ENCODE measurements around the gene SPACA7. TPM values are rescaled to one million over a fixed set of nuclear protein-coding genes. Genes with fewer than 3 reads are reported as not detected.

The SPACA7 gene
- total RNA-seq, 2 donors from 2014 or later, result not detected

GRCh38 chr13:112453874-112454647, 77.9 kb downstream of the SPACA7 start:
- WGBS, 2 donors, result 83 to 87% methylated on average over 16 to 30 of the region's 30 CpGs
- no peaks in the 10 kb centered on the region for H3K36me3 ChIP-seq (replicated peaks in 1 of 2; ENCODE audit: insufficient read depth in 1 of 2, low read depth in 2 of 2)
- no peak overlapping the region for H3K27ac ChIP-seq
- peaks cover 14% of the 10 kb centered on the region for H3K4me1 ChIP-seq
- no peaks in the 10 kb centered on the region for H3K9me3 ChIP-seq
- no peaks in the 10 kb centered on the region for H3K27me3 ChIP-seq
- DNase-seq (no peak), ATAC-seq (no peak)
- no peak overlapping the region for H3K4me3 ChIP-seq
- intact Hi-C loops (cut with DNase I), result no loop called here
- no peak for TF ChIP-seq POLR2A (IDR thresholded peaks at IDR 0.05)
- TF ChIP-seq CTCF (IDR thresholded peaks at IDR 0.05), result no peak

GRCh38 chr13:112454648-112455334, 78.6 kb downstream of the SPACA7 start:
- no peak for TF ChIP-seq POLR2A (IDR thresholded peaks at IDR 0.05)
- no peak for TF ChIP-seq CTCF (IDR thresholded peaks at IDR 0.05)
- ATAC-seq (no peak), DNase-seq (no peak)
- no peak overlapping the region for H3K4me3 ChIP-seq
- intact Hi-C loops (cut with DNase I), result no loop called here
- H3K27ac ChIP-seq, result no peak overlapping the region
- WGBS, 2 donors, result 74 to 75% methylated on average over 16 of the region's 16 CpGs
- no peaks in the 10 kb centered on the region for H3K36me3 ChIP-seq (replicated peaks in 1 of 2; ENCODE audit: insufficient read depth in 1 of 2, low read depth in 2 of 2)
- no peaks in the 10 kb centered on the region for H3K27me3 ChIP-seq
- peaks cover 14% of the 10 kb centered on the region for H3K4me1 ChIP-seq
- no peaks in the 10 kb centered on the region for H3K9me3 ChIP-seq

GRCh38 chr13:112455476-112456059, 79.4 kb downstream of the SPACA7 start:
- WGBS, 2 donors, result 66 to 82% methylated on average over 12 to 17 of the region's 17 CpGs
- no peaks in the 10 kb centered on the region for H3K27me3 ChIP-seq
- H3K4me1 ChIP-seq, result peaks cover 12% of the 10 kb centered on the region
- no peaks in the 10 kb centered on the region for H3K9me3 ChIP-seq
- no peak overlapping the region for H3K27ac ChIP-seq
- no peak overlapping the region for H3K4me3 ChIP-seq
- H3K36me3 ChIP-seq (replicated peaks in 1 of 2; ENCODE audit: insufficient read depth in 1 of 2, low read depth in 2 of 2), result no peaks in the 10 kb centered on the region
- ATAC-seq (no peak), DNase-seq (no peak)
- intact Hi-C loops (cut with DNase I), result no loop called here
- TF ChIP-seq POLR2A (IDR thresholded peaks at IDR 0.05) (no peak), CTCF (IDR thresholded peaks at IDR 0.05) (no peak)

GRCh38 chr13:112456138-112457056, 80.2 kb downstream of the SPACA7 start:
- TF ChIP-seq POLR2A (IDR thresholded peaks at IDR 0.05) (no peak), CTCF (IDR thresholded peaks at IDR 0.05) (no peak)
- DNase-seq (no peak), ATAC-seq (no peak)
- H3K4me3 ChIP-seq, result no peak overlapping the region
- 80 to 82% methylated on average over 22 of the region's 22 CpGs for WGBS, 2 donors
- H3K27ac ChIP-seq, result no peak overlapping the region
- H3K4me1 ChIP-seq, result peaks cover 4% of the 10 kb centered on the region
- H3K9me3 ChIP-seq, result no peaks in the 10 kb centered on the region
- no peaks in the 10 kb centered on the region for H3K36me3 ChIP-seq (replicated peaks in 1 of 2; ENCODE audit: insufficient read depth in 1 of 2, low read depth in 2 of 2)
- no peaks in the 10 kb centered on the region for H3K27me3 ChIP-seq
- intact Hi-C loops (cut with DNase I), result no loop called here

Measured in body of pancreas (tissue), 4 donors.